GM21423 (cell line): ENCODE data around the gene ZNF579.
"Not testable (repeated sequence)": the region's sequence is repeated elsewhere in the genome, so short reads cannot be mapped to it uniquely, and the experiment has no call there.

ENCODE experiments used
- ATAC-seq: cut with Tn5 transposase; IDR thresholded peaks from one replicate; pipeline ENCODE4 v1.9.1; 2021; ENCODE audit warnings: mild to moderate bottlenecking, moderate library complexity; ENCODE audit not compliant: unreplicated experiment

The ZNF579 gene

GRCh38 chr19:55542292-55542855, 38.3 kb downstream of the ZNF579 start:
- no peak for ATAC-seq

GRCh38 chr19:55541091-55541490, 39.6 kb downstream of the ZNF579 start:
- no peak for ATAC-seq

- no peak for ATAC-seq
These were observed 40.0 kb downstream of the ZNF579 start for GRCh38 chr19:55540619-55541018.

GRCh38 chr19:55539090-55539984, 41.3 kb downstream of the ZNF579 start:
- no peak for ATAC-seq

- ATAC-seq: no peak
These were observed 42.5 kb downstream of the ZNF579 start for GRCh38 chr19:55538132-55538531.

- ATAC-seq: no peak
These were observed 42.9 kb downstream of the ZNF579 start for GRCh38 chr19:55537741-55538111.

GRCh38 chr19:55536951-55537740, 43.5 kb downstream of the ZNF579 start, which contains the start of gene SBK2:
TSS of gene SBK2 (minus strand) at chr19:55537133. CDS start at chr19:55536294, 839 bp downstream.
- ATAC-seq: no peak

GRCh38 chr19:55536366-55536765, 44.3 kb downstream of the ZNF579 start:
- ATAC-seq: no peak

- no peak for ATAC-seq
These were observed 44.7 kb downstream of the ZNF579 start for GRCh38 chr19:55535965-55536350.

- no peak for ATAC-seq
These were observed 45.3 kb downstream of the ZNF579 start for GRCh38 chr19:55535173-55535964.

- not testable (repeated sequence) for ATAC-seq
These were observed 46.4 kb downstream of the ZNF579 start for GRCh38 chr19:55534280-55534679.

GRCh38 chr19:55530996-55531395, 49.7 kb downstream of the ZNF579 start:
- ATAC-seq: no peak

- no peak for ATAC-seq
These were observed 50.9 kb downstream of the ZNF579 start for GRCh38 chr19:55529636-55530234.

- no peak for ATAC-seq
These were observed 52.4 kb downstream of the ZNF579 start for GRCh38 chr19:55528030-55528803.

- no peak for ATAC-seq
These were observed 53.2 kb downstream of the ZNF579 start for GRCh38 chr19:55527197-55528029.
